ENCODE results near the gene DLL4. TPM values are rescaled to one million over a fixed set of nuclear protein-coding genes. Genes with fewer than 3 reads are reported as not detected.

The DLL4 gene
- polyA plus RNA-seq, 1 donor from 2014 or later, result 2.2 TPM

GRCh38 chr15:40918146-40918798 is 10.9 kb upstream of the DLL4 start:
- H3K4me3 ChIP-seq (ENCODE audit: low read length), result no peak overlapping the region
- H3K79me2 ChIP-seq (replicated peaks; ENCODE audit: insufficient read depth, low read length), result no peaks in the 10 kb centered on the region
- no peaks in the 10 kb centered on the region for H3K36me3 ChIP-seq (ENCODE audit: insufficient read depth, low read length)
- H3K9me2 ChIP-seq (ENCODE audit: insufficient read depth, low read length), result no peaks in the 10 kb centered on the region
- H3K27me3 ChIP-seq (ENCODE audit: insufficient read depth, low read depth, low read length), result peaks cover 8% of the 10 kb centered on the region
- no peak overlapping the region for H2AFZ ChIP-seq (ENCODE audit: low read depth, low read length)
- H4K20me1 ChIP-seq (ENCODE audit: insufficient read depth), result no peaks in the 10 kb centered on the region
- no peak overlapping the region for H3K4me2 ChIP-seq (ENCODE audit: low read length)
- TF ChIP-seq REST (IDR thresholded peaks at IDR 0.05; ENCODE audit: borderline replicate concordance) (no peak), EP300 (conservative IDR thresholded peaks at IDR 0.05; ENCODE audit: poor library complexity, severe bottlenecking) (no peak)
- H3F3A ChIP-seq (ENCODE audit: insufficient read depth, low read length, poor library complexity, severe bottlenecking), result no peaks in the 10 kb centered on the region
- H3K9ac ChIP-seq (ENCODE audit: low read length), result no peak overlapping the region
- H3K9me3 ChIP-seq (ENCODE audit: low read length), result no peaks in the 10 kb centered on the region
- H3K27ac ChIP-seq (ENCODE audit: low read length), result no peak overlapping the region

GRCh38 chr15:40918799-40919392 is 10.2 kb upstream of the DLL4 start:
- Histone ChIP-seq H3K9ac (ENCODE audit: low read length) (no peak overlapping the region), H3K27ac (ENCODE audit: low read length) (no peak overlapping the region)

More at GRCh38 chr15:40918799-40919392, 10.2 kb upstream of the DLL4 start:
- H3K9me3 ChIP-seq (ENCODE audit: low read length), result no peaks in the 10 kb centered on the region
- H3K4me3 ChIP-seq (ENCODE audit: low read length), result no peak overlapping the region
- TF ChIP-seq TAF1 (IDR thresholded peaks at IDR 0.05; ENCODE audit: low read depth) (no peak), EZH2 (IDR thresholded peaks at IDR 0.05; ENCODE audit: borderline replicate concordance, insufficient read depth, low read length, poor library complexity, severe bottlenecking) (no peak), REST (IDR thresholded peaks at IDR 0.05; ENCODE audit: borderline replicate concordance) (no peak), EP300 (conservative IDR thresholded peaks at IDR 0.05; ENCODE audit: poor library complexity, severe bottlenecking) (no peak), RAD21 (conservative IDR thresholded peaks at IDR 0.05) (no peak), CTCF (IDR thresholded peaks at IDR 0.05; ENCODE audit: poor library complexity, severe bottlenecking) (no peak), SMC3 (conservative IDR thresholded peaks at IDR 0.05; ENCODE audit: poor library complexity) (no peak), POLR2AphosphoS5 (IDR thresholded peaks at IDR 0.05) (no peak)
- no peak overlapping the region for H3K4me2 ChIP-seq (ENCODE audit: low read length)
- peaks cover 14% of the 10 kb centered on the region for H3K27me3 ChIP-seq (ENCODE audit: insufficient read depth, low read depth, low read length)
- H3K79me2 ChIP-seq (replicated peaks; ENCODE audit: insufficient read depth, low read length), result no peaks in the 10 kb centered on the region
- no peaks in the 10 kb centered on the region for H4K20me1 ChIP-seq (ENCODE audit: insufficient read depth)
- H3F3A ChIP-seq (ENCODE audit: insufficient read depth, low read length, poor library complexity, severe bottlenecking), result no peaks in the 10 kb centered on the region
- no peaks in the 10 kb centered on the region for H3K36me3 ChIP-seq (ENCODE audit: insufficient read depth, low read length)
- H2AFZ ChIP-seq (ENCODE audit: low read depth, low read length), result no peak overlapping the region
- no peaks in the 10 kb centered on the region for H3K9me2 ChIP-seq (ENCODE audit: insufficient read depth, low read length)

Data from neural cell (in vitro differentiated cells).